PC-9 (cell line): Measurements from ENCODE around the gene KMT2D.

Source experiments
- CTCF ChIP-seq: fragments of 200-600 bp; sonication (generic); conservative IDR thresholded peaks from 2 replicates; pipeline ENCODE4 v1.6.1; 2017; ENCODE audit warnings: mixed run types, antibody characterized with exemption, mild to moderate bottlenecking, moderate library complexity
- EZH2 ChIP-seq: fragments of 200-600 bp; sonication (generic); IDR thresholded peaks from 2 replicates; pipeline ENCODE4 v1.8.0; 2017; ENCODE audit warnings: antibody characterized with exemption, low read depth

- TF ChIP-seq CTCF: no peak
- no peak for TF ChIP-seq EZH2
These were observed 610 bp upstream of the KMT2D start for GRCh38 chr12:49061157-49061650.
